HG03025 (cell line): Measurements from ENCODE around the gene FYCO1.

Experiments used
- ATAC-seq: cut with Tn5 transposase; IDR thresholded peaks from one replicate; pipeline ENCODE4 v1.9.1; 2021; ENCODE audit warnings: mild to moderate bottlenecking, moderate library complexity; ENCODE audit not compliant: unreplicated experiment, low FRiP score

FYCO1 gene

DNA sequence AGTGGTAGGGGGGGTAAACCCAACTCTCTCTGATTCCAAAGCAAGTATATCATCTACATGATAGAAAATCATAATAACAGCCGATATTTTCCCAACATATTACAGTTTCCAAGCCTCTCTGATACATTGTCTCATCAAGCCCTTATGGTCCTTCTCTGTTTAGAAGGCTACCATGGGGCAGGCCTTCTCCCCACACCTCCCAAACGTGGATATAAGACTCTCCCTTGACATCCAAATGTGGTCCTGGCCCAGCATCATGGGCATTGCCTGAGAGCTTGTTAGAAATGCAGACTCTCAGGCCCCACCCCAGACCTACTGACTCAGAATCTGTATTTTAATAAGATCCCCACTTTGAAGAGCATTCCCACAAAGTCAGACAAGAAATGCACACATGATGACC lies 127.0 kb downstream of the FYCO1 start:
- no peak for ATAC-seq

DNA sequence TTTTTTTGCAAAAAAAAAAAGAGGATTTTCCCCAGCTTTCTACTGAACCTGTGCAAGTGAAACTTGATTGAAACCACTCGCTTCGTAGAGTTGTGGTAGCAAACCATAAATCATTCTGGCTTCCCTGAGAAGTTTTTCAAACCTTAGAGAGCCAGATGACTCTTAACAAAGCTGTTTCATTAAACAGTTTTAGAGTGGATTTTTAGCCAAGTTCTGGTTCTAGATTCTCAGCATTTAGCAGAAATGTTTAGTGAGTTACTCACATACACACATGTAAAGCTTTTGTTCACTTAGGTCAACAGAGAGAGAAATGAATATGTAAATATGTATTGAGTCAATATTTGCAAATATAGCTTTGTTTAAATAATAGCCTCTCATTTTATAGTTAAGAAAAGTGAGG lies 127.4 kb downstream of the FYCO1 start:
- no peak for ATAC-seq
